GM21381 (cell line): ENCODE data around the gene JOSD1.

Source experiments
- ATAC-seq: cut with Tn5 transposase; IDR thresholded peaks from one replicate; pipeline ENCODE4 v1.9.1; 2021; ENCODE audit warnings: mild to moderate bottlenecking, moderate library complexity; ENCODE audit not compliant: unreplicated experiment

The JOSD1 gene

GRCh38 chr22:38733724-38734381, 33.1 kb upstream of the JOSD1 start:
- ATAC-seq = no peak

DNA sequence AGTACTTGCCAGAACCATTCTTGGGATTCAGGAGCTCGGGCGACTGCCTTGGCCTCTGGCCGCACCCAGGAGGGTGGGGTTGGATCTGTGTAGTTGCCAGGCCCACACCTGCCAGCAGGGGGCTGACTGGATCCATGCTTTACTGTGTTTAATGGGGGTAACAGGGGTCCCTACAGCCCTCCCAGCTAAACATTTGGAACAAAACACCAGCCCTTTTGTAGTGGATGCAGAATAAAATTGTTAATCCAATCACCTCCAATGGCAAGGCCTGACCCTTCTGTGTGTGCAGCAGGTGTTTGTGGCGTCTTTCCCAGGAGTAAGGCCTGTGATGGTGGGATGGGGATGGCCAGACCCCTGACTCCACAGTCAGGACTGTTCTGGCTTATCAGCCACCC, 32.6 kb upstream of the JOSD1 start:
- ATAC-seq = no peak

- no peak for ATAC-seq
Observed at GRCh38 chr22:38732251-38732815, 31.6 kb upstream of the JOSD1 start.

DNA sequence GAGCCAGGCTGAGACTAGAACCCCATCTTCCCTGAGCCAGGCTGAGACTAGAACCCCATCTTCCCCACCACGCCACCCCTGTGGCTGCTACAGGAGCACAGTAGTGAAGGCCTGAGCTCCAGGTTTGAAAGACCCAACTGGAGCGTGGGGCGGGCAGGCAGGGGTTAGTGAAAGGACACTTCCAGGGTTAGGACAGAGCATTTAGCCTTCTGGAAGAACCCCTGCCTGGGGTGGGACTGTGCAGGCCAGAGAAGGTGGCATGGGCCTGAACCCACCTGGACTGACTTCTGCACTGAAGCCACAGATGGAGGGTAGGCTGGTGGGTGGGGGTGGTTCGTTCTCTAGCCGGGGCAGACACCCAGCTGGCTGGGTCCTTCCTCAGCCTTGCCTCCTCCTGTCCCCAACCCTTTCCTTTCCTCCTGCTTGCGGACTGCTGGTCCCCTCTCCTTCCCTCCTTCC, 31.0 kb upstream of the JOSD1 start:
- no peak for ATAC-seq

GRCh38 chr22:38730411-38730871, 29.7 kb upstream of the JOSD1 start:
- no peak for ATAC-seq

DNA sequence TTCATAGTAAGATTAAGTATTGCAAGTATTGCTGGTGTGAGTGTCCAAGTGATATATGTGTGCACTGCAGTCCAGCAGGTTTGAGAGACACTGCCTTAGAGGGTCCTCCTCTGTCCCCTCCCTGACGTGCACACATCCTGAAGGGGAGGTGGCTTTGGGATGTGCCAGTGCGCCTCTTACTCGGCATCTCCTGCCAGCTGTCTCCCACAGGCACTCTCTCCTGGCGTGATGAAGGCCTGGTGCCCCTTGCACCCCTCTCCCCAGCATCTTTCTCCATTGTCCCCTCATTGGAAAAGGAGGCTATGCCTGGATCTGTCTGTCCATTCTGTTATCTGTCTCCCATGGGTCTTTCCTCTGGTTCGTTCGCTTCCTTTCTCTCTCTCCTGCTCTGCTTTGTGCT, 29.2 kb upstream of the JOSD1 start:
- ATAC-seq = no peak

- no peak for ATAC-seq
Observed at GRCh38 chr22:38728871-38729796, 28.4 kb upstream of the JOSD1 start.

GRCh38 chr22:38727530-38728451, 27.0 kb upstream of the JOSD1 start:
- ATAC-seq = no peak

- ATAC-seq = no peak
Observed at GRCh38 chr22:38727123-38727522, 26.4 kb upstream of the JOSD1 start.

DNA sequence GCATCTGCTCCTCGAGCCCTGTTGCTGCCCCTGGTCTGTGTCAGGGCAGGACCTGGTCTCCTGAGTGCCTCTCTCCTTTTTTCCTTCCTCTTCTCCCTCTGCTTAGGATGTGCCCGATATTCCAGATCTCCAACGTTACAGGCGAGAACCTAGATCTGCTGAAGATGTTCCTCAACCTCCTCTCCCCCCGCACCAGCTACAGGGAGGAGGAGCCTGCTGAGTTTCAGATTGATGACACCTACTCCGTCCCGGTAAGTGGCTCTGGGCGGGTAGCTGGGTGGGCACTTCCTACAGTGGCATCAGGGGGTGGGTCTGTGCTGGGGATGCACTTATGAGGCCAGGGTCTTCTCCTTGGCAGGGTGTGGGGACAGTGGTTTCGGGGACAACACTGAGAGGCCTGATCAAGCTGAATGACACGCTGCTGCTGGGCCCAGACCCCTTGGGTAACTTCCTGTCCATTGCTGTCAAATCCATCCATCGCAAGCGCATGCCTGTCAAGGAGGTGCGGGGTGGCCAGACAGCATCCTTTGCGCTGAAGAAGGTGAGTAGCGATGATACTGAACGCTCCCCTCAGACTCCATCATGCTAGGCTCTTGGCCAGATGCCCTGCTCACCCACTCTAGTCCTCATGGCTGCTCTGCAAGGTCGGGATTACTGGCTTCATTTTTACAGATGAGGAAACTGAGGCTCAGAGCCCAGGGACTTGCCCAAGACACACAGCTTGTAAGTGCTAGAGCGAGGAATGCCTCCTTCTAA, 25.3 kb upstream of the JOSD1 start:
- ATAC-seq = no peak

DNA sequence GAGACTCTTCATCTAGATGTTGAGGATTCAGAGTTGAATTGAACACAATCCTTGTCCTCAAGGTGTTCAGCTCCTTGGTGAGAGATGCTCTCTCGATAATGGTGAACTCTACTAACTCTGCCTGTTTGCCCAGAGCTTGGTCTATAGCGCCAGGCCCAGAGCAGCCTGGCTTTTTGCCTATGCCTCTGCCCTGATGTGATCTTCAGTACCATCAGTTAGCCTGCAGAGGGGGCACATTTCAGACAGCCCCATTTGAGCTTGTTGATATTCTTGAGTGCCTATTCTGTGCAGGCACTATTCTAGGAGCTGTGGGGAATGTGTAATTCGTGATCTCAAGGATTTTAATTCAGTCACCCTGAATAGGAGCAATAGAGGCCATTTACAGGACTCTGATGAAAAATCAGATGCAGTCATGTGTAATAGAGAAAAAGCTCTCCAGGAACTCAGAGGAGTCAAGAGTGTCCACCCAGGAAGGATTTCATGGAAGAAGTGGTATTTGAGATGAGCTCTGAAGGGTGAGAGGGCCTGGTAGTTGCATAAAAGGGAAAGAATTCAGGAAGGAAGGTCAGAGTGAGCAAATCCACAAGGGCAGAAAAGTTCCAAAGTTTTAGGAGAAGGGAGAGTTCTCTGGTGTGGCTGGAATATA, 24.3 kb upstream of the JOSD1 start:
- no peak for ATAC-seq

GRCh38 chr22:38724176-38724575, 23.4 kb upstream of the JOSD1 start:
- no peak for ATAC-seq

DNA sequence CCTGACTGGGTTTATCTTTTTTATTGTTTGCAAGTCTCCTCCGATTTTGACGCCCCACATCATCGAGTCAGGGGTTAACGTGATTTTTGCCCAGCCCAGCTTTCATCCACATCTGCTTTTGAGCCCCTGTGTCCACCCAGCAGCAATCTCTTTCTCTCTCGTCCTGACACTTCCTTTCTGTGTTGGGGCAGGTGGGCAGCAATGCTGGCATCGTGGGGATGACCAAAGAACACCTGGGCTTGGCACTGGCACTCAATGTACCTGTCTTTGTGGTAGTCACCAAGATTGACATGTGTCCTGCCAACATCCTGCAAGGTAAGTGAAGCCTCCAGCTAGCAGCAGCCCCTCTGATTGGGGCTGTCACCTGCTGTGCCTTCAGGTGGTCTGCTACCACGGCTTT, 20.8 kb upstream of the JOSD1 start:
- ATAC-seq = no peak

DNA sequence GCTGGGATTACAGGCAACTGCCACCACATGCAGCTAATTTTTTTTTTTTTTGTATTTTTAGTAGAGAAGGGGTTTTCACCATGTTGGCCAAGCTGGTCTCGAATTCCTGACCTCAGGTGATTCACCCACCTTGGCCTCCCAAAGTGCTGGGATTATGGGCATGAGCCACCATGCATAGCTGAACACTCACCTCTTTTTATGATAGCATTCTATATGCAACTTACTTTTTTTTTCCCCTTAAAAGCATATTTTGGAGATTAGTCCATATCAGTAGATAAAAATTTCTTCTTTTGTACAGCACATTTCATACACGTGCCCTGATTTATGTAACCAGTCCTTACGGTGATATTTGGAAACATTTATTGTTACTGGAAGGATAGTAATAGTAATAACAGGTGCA, 19.6 kb upstream of the JOSD1 start:
- ATAC-seq = no peak

GRCh38 chr22:38719196-38719595, 18.5 kb upstream of the JOSD1 start:
- no peak for ATAC-seq

DNA sequence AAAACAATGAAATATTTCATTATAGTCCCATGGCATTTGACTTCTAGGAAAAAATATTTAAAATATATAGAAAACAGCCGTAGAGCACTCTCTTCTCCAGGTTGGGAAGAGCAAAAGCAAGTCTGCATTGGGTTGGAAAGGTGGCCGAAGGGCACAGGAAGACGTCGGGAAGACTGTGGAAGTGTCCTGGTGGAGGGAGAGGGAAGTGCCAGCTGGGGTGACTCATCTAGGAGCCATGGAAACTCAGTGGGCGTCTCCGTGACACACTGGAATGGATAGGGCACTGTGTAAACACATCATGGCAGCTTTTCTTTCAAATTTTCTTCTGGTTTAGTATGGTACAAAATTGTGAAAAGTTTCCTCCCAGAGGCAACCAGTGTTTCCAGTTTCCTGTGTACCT, 17.7 kb upstream of the JOSD1 start:
- ATAC-seq = no peak

- ATAC-seq = no peak
Observed at GRCh38 chr22:38717244-38717643, 16.5 kb upstream of the JOSD1 start.

GRCh38 chr22:38716826-38717225, 16.1 kb upstream of the JOSD1 start:
- ATAC-seq = no peak

- no peak for ATAC-seq
Observed at GRCh38 chr22:38716271-38716670, 15.5 kb upstream of the JOSD1 start.

DNA sequence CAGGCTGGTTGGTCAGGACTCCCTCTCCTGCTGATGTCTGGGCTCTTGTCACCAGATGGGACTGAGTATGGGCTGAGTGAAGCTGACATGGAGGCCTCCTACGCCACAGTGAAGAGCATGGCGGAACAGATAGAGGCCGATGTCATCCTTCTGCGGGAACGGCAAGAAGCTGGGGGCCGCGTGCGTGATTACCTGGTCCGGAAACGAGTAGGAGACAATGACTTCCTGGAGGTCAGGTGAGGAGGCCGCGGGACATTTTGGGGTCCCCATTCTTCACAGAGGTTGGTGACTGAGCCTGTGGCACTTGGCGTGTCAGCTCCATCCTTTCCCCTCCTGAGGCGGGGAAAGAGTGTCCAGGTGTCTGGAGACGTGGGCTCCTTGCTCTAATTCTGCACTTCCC, 15.1 kb upstream of the JOSD1 start:
- ATAC-seq = no peak
